Choroid plexus epithelial cell (primary cell): Measurements from ENCODE around the gene PRKCSH.
"Not testable (repeated sequence)": the region's sequence is repeated elsewhere in the genome, so short reads cannot be mapped to it uniquely, and the experiment has no call there.

Experiments used
- DNase-seq: peaks from one replicate; pipeline ENCODE4 v3.0.0-alpha.2; 2010; ENCODE audit warnings: low read depth
- H3K4me3 ChIP-seq: 2 replicates; pipeline ENCODE4 v1.5.1; 2011; ENCODE audit warnings: low read depth, mild to moderate bottlenecking, control low read depth, low read length, moderate library complexity
- TF ChIP-seq, protein P1 (sequence below): conservative IDR thresholded peaks from 2 replicates; pipeline ENCODE4 v1.5.1; 2011; ENCODE audit warnings: low read depth, mild to moderate bottlenecking, control low read depth, inconsistent platforms, low read length, moderate library complexity

Gene PRKCSH

DNA sequence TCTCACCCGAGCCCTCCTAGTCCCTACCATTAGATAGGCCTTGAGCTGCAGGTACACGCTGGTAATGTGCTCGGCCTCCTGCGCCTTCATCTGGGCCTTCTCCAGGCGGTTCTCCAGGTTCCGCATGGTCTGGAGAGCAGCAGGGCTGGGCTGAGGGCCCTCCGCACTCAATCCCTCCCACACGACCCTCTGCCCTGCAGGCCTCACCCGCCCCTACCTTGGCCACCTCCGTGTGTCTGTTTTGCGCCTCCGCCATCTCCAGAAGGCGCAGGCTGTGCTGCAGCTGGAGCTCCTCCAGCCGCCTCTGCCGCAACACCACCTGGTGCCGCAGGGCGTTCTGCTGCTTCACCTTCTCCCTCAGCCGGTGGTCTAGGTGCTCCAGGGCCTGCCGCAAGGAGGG lies 8.8 kb upstream of the PRKCSH start:
- DNase-seq = no peak
- TF ChIP-seq, protein P1, sequence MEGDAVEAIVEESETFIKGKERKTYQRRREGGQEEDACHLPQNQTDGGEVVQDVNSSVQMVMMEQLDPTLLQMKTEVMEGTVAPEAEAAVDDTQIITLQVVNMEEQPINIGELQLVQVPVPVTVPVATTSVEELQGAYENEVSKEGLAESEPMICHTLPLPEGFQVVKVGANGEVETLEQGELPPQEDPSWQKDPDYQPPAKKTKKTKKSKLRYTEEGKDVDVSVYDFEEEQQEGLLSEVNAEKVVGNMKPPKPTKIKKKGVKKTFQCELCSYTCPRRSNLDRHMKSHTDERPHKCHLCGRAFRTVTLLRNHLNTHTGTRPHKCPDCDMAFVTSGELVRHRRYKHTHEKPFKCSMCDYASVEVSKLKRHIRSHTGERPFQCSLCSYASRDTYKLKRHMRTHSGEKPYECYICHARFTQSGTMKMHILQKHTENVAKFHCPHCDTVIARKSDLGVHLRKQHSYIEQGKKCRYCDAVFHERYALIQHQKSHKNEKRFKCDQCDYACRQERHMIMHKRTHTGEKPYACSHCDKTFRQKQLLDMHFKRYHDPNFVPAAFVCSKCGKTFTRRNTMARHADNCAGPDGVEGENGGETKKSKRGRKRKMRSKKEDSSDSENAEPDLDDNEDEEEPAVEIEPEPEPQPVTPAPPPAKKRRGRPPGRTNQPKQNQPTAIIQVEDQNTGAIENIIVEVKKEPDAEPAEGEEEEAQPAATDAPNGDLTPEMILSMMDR = no peak
- H3K4me3 ChIP-seq = no peak overlapping the region

DNA sequence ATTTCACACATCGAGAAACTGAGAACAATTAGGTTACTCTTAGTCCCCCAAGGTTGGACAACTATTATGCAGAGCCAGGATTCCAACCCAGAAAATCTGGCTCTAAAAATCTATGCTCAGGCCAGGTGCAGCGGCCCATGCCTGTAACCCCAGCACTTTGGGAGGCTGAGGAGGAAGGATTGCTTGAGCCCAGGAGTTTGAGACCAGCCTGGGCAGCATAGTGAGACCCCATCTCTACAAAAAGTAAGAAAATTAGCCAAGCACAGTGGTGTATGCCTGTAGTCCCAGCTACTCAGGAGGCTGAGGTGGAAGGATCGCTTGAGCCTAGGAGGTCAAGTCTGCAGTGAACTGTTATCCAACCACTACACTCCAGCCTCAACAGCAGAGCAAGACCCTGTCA lies 1.9 kb upstream of the PRKCSH start:
- not testable (repeated sequence) for H3K4me3 ChIP-seq, DNase-seq

DNA sequence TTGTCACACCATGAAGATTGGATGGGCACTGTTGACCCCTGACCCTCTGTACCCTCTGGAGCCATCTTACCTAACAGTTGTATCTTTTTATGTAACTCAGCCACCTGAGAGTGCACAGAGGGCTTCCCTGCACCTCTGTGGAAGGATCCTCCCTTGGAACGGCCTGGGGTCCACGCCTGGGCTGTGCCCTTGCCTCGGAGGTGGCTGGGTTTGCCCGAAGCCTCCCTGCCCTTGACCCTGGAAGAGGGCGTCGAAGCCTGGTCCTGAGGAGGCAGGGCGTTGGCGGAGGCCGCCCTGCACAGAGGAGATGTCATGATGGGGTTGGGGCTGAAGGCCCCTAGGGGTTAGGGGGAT lies 755 bp upstream of the PRKCSH start:
- DNase-seq = no peak
- TF ChIP-seq, protein P1 = no peak
- H3K4me3 ChIP-seq = peak overlapping the region; percentile 48

DNA sequence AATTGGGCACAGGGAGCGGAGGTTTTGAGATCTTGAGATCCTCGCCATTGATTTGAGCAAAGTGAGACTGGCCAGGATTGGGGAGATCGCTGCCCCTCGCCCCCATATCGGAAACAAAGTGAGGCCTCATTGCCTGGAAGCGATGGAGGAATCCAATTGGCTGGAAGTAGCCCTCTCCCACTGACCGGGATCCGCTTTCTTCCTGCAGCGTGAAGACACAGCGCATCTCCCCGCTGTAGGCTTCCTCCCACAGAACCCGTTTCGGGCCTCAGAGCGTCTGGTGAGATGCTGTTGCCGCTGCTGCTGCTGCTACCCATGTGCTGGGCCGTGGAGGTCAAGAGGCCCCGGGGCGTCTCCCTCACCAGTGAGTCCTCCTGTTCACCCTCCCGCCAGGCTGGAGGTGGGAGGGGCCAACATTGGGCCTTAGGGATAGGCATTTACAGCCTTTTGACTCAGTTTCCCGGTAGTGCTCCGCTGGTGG lies 438 bp downstream of the PRKCSH start:
- peak overlapping the region; percentile 97 for H3K4me3 ChIP-seq
- peak; percentile 55 for DNase-seq
- TF ChIP-seq, protein P1 = no peak

DNA sequence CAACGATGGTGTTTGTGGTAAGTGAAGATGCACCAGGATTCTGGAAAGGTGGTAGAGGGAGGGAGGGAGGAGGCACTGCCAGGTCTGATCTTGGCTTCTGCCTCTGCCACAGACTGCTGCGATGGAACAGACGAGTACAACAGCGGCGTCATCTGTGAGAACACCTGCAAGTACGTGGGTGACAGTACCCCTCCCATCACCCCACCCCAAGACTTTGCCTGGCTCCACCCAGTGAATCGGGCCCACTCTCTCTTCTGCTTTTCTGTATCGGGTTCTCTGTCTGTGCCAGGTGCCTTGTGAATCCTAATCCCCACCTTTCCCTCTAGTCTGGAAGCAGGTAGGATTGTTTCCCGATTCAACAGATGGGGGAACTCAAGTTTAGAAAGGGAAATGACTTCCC lies 2.5 kb downstream of the PRKCSH start:
- DNase-seq = no peak
- H3K4me3 ChIP-seq = no peak overlapping the region
- TF ChIP-seq, protein P1 = no peak

DNA sequence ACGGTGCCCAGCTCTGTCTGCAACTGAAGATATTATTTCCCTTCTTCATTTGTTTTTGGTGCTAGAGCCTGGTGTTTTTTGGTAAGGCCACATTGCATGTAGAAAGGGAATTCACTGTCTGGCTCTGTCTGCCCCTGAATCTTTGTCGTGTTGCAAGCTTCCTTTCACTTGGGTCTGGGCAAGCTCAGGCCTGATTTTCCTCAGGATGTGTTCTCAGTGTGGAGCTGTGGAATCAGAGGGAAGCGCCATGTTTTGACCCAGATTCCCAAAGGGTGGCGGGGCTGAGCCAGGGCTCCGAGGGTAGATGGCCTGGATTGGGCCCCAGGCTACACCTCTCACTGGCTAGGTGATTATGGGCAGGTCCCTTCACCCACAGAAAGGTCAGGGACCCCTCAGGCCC lies 8.6 kb downstream of the PRKCSH start:
- TF ChIP-seq, protein P1 = no peak
- H3K4me3 ChIP-seq = no peak overlapping the region
- no peak for DNase-seq

DNA sequence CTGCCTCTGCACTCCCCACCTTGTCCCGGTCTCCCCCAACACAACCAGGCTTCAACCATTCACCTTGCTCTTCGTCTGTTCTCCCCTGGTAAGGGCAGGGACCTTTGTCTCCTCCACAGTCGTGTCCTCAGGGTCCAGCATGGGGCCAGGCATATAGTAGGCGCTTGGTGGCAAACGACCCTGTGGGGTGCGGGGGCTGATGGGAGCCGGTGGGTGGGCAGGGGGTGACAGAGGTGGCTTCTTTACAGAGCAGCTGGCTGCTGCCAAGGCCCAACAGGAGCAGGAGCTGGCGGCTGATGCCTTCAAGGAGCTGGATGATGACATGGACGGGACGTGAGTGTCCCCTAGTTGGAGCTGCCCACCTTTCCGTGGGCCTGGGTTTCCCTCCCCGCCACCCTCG lies 9.7 kb downstream of the PRKCSH start:
- H3K4me3 ChIP-seq = no peak overlapping the region
- no peak for DNase-seq
- TF ChIP-seq, protein P1 = no peak

DNA sequence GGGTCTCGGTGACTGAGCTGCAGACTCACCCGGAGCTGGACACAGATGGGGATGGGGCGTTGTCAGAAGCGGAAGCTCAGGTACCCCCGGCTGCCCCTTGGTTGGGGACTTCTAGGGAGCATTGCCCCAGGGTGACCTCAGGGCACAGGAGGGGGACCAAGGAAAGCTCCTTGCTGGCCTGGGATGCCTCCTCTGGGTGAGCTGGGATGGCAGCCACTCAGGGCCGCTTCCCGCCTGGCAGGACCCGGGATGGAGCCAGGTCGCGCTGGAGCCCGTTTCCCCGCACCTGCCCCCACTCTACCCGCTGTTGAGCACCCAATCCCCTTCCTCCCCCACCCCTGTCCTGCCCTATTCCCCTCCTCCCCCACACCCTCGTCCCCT lies 10.8 kb downstream of the PRKCSH start:
- DNase-seq = no peak
- TF ChIP-seq, protein P1 = no peak
- no peak overlapping the region for H3K4me3 ChIP-seq
